Amniotic epithelial cell (primary cell): Measurements from ENCODE around the gene CLSTN2.

Experiments
- DNase-seq: peaks from one replicate; pipeline ENCODE4 v3.0.0-alpha.2; 2010; ENCODE audit warnings: low read depth

CLSTN2 gene

GRCh38 chr3:140053794-140054193, 118.8 kb downstream of the CLSTN2 start:
- no peak for DNase-seq

GRCh38 chr3:140055092-140055791, 120.3 kb downstream of the CLSTN2 start:
- no peak for DNase-seq

- DNase-seq, result no peak
Observed at GRCh38 chr3:140056047-140056446, 121.1 kb downstream of the CLSTN2 start.

- DNase-seq, result no peak
Observed at GRCh38 chr3:140061211-140061610, 126.2 kb downstream of the CLSTN2 start.

- DNase-seq, result no peak
Observed at GRCh38 chr3:140062461-140062860, 127.5 kb downstream of the CLSTN2 start.

GRCh38 chr3:140067487-140067886, 132.5 kb downstream of the CLSTN2 start:
- DNase-seq, result no peak

- DNase-seq, result no peak
Observed at GRCh38 chr3:140068494-140069017, 133.6 kb downstream of the CLSTN2 start.

DNA sequence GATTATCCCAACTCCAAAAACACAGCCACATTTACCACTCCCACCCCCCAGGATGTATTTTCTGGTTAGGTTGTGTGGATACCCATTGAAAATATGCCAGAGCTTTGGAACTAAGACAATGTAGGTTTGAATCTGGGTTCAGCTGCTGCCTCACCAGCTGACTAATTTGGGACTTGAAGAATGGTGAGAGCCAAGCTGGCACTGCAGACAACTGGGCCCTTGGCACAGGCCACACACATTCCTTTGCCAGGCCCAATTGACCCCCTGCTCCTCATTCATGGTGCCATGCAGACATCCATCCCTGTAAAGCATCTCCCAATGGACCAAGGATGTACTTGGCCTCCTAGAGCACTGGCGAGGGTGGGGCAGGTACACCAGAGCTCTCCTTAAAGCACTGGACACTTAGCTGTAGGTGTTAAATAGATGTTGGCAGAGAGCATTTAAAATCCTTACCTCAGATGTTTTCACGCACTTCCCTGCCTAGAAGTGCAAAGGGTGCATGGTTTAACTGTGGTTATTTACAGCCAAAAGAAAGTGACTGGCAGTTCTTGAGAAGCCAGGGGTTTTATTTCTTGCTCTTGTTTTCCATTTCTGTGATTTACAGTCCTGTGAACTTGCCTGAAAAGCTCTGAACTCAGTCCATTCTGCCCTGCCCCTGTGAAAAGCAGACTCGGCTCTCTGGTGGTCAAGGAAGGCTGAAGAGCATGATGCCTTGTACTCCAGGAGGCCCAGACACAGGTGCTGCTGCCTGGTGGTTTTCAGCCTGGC, 138.5 kb downstream of the CLSTN2 start:
- DNase-seq, result no peak

DNA sequence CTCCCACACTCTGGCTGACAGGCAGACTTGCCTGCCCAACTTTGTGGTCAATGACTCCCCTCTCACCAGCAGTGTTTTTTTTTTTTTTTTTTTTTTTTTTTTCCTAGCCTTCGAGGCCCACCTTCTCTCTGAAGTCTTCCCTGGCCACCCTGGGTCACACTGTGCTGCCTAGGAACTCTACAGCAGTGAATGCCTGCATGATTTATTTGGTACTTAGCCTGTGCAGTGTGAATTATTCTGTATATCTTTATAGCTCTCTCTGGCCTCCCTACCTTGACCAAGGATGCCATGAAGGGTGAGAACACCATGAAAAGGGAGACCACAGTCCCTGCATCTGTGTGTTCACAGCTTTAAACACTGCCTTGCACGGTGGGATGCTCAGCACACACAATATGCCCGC, 141.6 kb downstream of the CLSTN2 start:
- no peak for DNase-seq

DNA sequence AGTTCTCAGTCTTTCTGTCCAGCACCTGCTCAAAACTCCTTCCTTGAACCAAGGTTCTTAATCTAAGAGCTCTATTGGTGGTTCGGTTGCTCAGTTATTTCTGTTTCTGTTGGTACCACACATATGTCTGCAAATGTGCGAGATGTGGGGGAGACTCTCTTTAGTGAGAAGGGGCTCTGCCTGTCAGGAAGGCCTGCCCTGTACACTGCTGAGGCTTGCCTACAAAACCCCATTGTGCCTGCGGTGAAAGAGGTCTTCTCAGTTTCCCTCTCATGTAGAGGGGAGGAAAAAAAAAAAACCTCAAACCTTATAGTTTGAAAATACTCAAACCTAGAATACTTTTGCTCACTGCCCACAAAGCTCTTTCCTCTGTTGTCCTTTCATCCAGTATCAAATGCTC, 142.4 kb downstream of the CLSTN2 start:
- no peak for DNase-seq

DNA sequence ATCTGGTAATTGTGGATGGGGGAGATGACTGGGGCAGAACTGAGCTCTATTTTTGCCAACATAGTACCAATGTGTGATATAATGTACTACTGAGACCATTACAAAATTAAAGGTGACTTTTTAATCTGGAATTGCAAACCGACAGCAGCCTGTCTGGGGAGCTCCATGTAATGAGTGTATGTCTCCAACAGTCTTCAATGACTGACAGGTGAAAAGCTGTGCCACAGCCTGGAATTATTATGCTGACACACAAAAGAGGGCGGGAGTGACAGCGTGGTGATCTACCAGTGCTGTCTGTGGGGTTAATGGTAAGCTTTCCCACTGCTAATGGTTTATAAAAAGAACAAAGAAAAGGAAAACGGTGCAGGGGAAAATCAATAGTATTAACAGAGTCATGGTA, 143.4 kb downstream of the CLSTN2 start:
- DNase-seq, result no peak

DNA sequence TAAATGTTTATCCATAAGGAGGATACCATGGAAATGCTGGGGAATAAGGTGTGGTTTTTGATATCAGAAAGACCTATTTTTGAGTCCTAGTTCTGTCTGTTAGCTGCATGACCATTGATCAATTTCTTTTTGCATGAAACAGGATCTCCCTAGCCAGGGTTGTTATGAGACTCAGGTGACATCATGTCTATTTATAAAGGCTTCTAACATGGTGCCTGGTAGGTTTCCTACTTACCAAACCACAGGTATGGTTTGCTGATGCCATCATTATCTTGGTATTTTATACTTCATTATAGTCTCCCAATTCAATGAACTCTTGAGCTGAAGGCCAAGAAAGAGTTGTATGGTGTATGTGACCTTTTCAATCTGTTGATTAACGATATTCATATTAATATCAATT, 144.0 kb downstream of the CLSTN2 start:
- no peak for DNase-seq

- no peak for DNase-seq
Observed at GRCh38 chr3:140081887-140082286, 146.9 kb downstream of the CLSTN2 start.

- DNase-seq, result no peak
Observed at GRCh38 chr3:140085001-140085400, 150.0 kb downstream of the CLSTN2 start.

- no peak for DNase-seq
Observed at GRCh38 chr3:140086642-140087041, 151.7 kb downstream of the CLSTN2 start.

DNA sequence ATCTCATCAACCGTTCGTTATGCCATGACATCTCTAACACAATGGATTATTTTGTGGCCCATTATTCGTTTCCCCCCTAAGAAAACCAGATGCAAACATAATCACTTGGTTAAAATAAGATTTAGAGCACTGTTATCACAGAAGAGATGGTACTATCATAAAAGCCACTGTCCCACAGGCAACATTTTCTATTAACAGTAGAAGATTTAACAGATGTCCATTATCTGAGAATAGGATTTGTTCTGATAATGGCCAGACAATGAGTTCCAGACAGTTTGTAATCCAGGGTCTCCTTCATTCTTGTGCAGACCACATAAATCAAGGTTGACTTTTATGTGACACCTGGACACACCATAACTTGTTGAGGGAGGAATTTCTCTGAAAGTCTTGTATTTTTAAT, 153.1 kb downstream of the CLSTN2 start:
- DNase-seq, result no peak

GRCh38 chr3:140088513-140088912, 153.5 kb downstream of the CLSTN2 start:
- DNase-seq, result no peak

DNA sequence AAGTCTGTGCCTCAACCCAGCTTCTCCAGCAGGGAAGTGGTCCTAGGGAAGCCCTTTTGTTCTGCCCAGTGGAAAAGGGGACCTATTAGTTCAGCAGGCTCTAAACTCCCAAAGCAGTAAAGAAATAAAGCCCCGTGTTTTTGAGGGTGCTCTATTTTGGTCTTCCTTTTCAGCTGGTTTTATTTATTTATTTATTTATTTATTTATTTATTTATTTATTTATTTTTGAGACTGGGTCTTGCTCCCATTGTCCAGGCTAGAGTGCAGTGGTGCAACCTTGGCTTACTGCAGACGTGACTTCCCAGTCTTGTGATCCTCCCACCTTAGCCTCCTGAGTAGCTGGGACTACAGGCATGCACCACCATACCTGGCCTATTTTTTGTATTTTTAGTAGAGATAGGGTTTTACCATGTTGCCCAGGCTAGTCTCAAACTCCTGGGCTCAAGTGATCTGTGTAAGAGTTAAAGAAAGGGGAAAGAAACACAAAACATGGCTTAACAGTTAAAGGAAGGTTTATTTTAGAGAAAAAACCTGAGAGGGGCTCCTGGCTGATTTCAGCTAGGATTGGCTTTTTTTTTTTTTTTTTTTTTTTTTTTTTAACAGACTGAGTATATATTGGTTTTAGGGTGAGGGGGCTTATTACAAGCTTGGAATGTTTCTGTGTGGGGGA, 154.6 kb downstream of the CLSTN2 start:
- DNase-seq, result no peak

DNA sequence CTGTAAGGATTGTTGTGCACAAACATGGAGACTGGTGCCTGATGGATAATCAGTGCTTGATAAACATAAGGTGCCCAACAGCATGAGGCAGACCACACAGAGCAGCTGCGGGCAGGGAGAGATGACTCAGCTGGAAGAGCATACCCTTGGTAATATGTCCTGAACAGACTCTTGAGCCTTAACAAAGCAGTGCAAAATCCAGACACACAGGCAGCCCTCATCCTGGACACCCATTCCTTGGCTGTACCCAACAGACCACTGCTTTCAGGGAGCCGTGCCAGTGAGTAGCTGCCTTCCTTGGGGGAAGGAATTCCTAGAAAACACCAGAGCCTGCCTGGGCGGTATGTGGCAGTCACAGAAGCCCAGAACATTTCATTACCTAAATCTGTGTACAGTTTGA, 156.2 kb downstream of the CLSTN2 start:
- peak; percentile 2 for DNase-seq

GRCh38 chr3:140092848-140093536, 158.0 kb downstream of the CLSTN2 start:
- DNase-seq, result no peak

- peak; percentile 4 for DNase-seq
Observed at GRCh38 chr3:140093742-140094141, 158.8 kb downstream of the CLSTN2 start.

DNA sequence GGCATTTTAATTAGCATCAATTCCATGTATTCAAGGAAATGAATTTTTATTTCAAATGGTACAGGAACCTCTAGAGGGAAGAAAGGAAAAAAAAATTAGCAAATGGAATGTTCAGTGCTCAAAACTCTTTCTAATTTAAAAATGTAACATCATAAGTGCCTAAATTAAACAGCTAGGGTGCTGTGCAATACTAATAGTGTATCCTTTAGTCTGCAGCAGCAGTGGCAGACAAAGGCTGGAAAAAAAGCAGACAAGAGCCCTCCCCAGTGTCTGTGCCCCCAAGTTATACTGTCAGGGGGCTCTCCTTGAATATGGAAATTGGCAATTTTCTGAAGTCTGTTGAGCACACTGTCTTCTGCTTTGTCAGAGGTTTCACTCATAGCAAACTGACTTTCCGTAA, 159.5 kb downstream of the CLSTN2 start:
- DNase-seq, result no peak
